Measurements from ENCODE around the gene CAT. TPM values are rescaled to one million over a fixed set of nuclear protein-coding genes. Genes with fewer than 3 reads are reported as not detected.

Gene CAT
- total and polyA plus RNA-seq, 4 donors = 91.8 to 319 (median 106) TPM

DNA sequence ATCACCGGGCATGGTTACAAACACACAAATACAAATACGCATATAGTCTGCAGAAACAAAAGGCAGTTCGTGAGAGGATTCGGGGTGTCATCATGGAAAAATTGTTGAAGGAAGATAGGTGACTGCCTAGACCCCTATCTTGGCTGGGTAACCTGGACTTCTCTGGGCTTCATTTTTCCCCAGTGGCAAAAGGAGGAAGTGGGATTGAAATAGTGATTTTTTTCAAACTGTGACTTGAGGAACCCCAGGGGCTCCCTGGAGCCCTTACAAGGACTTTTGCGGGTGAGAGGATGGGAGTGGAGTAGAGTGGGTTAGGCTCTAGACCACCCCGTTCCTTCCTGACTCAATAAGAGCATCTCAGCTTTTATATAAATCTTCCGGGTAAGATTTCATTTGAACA lies 75.9 kb downstream of the CAT start:
- no peaks in the 10 kb centered on the region for H3K27me3 ChIP-seq (ENCODE audit: control insufficient read depth in 3 of 3, insufficient read depth in 3 of 3, low read length in 2 of 3)
- H3K9ac ChIP-seq (ENCODE audit: insufficient read depth in 1 of 2, low read length in 2 of 2) = no peak overlapping the region
- no peak overlapping the region for H3K4me3 ChIP-seq
- no peak for TF ChIP-seq CTCF (IDR thresholded peaks at IDR 0.05; ENCODE audit: control extremely low read depth, extremely low read depth)
- H3K4me1 ChIP-seq (ENCODE audit: control insufficient read depth in 5 of 5, insufficient read depth in 5 of 5, low read length in 5 of 5) = peaks cover 0 to 7% (median 2%) of the 10 kb centered on the region in 5 donors
- H3K36me3 ChIP-seq (ENCODE audit: control insufficient read depth in 4 of 4, insufficient read depth in 4 of 4, low read length in 4 of 4) = no peaks in the 10 kb centered on the region
- DNase-seq = no peak
- H3K27ac ChIP-seq (ENCODE audit: low read depth in 1 of 2, low read length in 1 of 2) = no peak overlapping the region
- WGBS, 2 donors = 83 to 89% methylated on average over 7 of the region's 7 CpGs
- ATAC-seq (ENCODE audit: insufficient read depth, low FRiP score) = no peak
- H3K9me3 ChIP-seq (ENCODE audit: control insufficient read depth in 4 of 4, insufficient read depth in 3 of 4, low read length in 3 of 4) = no peaks in the 10 kb centered on the region

GRCh38 chr11:34516247-34517040 lies 77.7 kb downstream of the CAT start:
- H3K9ac ChIP-seq (ENCODE audit: insufficient read depth in 1 of 2, low read length in 2 of 2) = no peak overlapping the region
- ATAC-seq (ENCODE audit: insufficient read depth, low FRiP score) (no peak), DNase-seq (no peak)
- H3K4me3 ChIP-seq = no peak overlapping the region
- TF ChIP-seq CTCF (IDR thresholded peaks at IDR 0.05; ENCODE audit: control extremely low read depth, extremely low read depth) = no peak
- H3K27me3 ChIP-seq (ENCODE audit: control insufficient read depth in 3 of 3, insufficient read depth in 3 of 3, low read length in 2 of 3) = no peaks in the 10 kb centered on the region
- 91 to 96% methylated on average over 6 of the region's 6 CpGs for WGBS, 2 donors
- peaks cover 0 to 4% (median 1%) of the 10 kb centered on the region in 5 donors for H3K4me1 ChIP-seq (ENCODE audit: control insufficient read depth in 5 of 5, insufficient read depth in 5 of 5, low read length in 5 of 5)
- H3K36me3 ChIP-seq (ENCODE audit: control insufficient read depth in 4 of 4, insufficient read depth in 4 of 4, low read length in 4 of 4) = no peaks in the 10 kb centered on the region
- H3K27ac ChIP-seq (ENCODE audit: low read depth in 1 of 2, low read length in 1 of 2) = no peak overlapping the region
- H3K9me3 ChIP-seq (ENCODE audit: control insufficient read depth in 4 of 4, insufficient read depth in 3 of 4, low read length in 3 of 4) = no peaks in the 10 kb centered on the region

DNA sequence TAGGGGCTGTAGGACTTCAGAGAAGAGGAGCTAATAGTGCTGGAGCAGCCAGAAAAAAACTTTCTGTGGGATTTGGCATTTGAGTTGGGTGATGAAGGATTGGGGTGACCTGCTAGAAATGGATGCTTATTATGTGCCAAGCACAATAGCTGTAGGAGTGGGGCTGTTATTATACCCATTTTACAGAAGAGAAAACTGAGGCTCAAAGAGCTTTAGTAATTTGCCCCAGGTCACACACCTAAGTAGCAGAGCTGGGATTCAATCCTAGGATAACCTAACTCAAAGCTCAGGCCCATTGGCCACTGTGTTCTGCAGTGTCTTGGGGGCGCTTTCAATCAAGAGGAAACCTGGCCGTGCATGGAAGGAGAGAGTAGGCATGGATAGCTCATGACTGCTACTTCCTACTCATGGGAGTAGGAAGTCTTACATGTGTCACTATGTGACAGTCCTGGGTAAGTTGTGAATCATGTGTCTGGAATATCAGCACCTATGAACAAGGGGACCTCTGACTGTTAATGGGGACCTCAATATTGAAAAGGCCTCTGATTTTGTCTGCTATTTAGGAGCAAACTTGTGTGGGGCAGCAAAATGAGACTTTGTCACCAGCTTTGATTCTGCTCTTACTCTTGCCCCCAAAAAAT lies 81.0 kb downstream of the CAT start:
- no peak for TF ChIP-seq CTCF (IDR thresholded peaks at IDR 0.05; ENCODE audit: control extremely low read depth, extremely low read depth)
- no peak overlapping the region for H3K4me3 ChIP-seq
- no peaks in the 10 kb centered on the region for H3K27me3 ChIP-seq (ENCODE audit: control insufficient read depth in 3 of 3, insufficient read depth in 3 of 3, low read length in 2 of 3)
- 87 to 90% methylated on average over 2 of the region's 2 CpGs for WGBS, 2 donors
- H3K27ac ChIP-seq (ENCODE audit: low read depth in 1 of 2, low read length in 1 of 2) = no peak overlapping the region
- ATAC-seq (ENCODE audit: insufficient read depth, low FRiP score) (no peak), DNase-seq (no peak)
- H3K4me1 ChIP-seq (ENCODE audit: control insufficient read depth in 5 of 5, insufficient read depth in 5 of 5, low read length in 5 of 5) = peaks cover 0 to 3% (median 0%) of the 10 kb centered on the region in 5 donors
- no peak overlapping the region for H3K9ac ChIP-seq (ENCODE audit: insufficient read depth in 1 of 2, low read length in 2 of 2)
- H3K36me3 ChIP-seq (ENCODE audit: control insufficient read depth in 4 of 4, insufficient read depth in 4 of 4, low read length in 4 of 4) = no peaks in the 10 kb centered on the region
- peaks cover 0 to 2% (median 0%) of the 10 kb centered on the region in 4 donors for H3K9me3 ChIP-seq (ENCODE audit: control insufficient read depth in 4 of 4, insufficient read depth in 3 of 4, low read length in 3 of 4)

Measured in lung (tissue), 12 donors.